ENCODE results near the gene SVOP.
A peak's percentile ranks its signal among the peaks of the same experiment; 100 is the strongest.
"Not testable (repeated sequence)": the region's sequence is repeated elsewhere in the genome, so short reads cannot be mapped to it uniquely, and the experiment has no call there.

SVOP gene

GRCh38 chr12:109028624-109029023 lies 7.8 kb upstream of the SVOP start:
- not testable (repeated sequence) for DNase-seq

- DNase-seq = peak; percentile 48
These were observed 6.9 kb upstream of the SVOP start for GRCh38 chr12:109027767-109028166.

GRCh38 chr12:109020146-109020795 lies 597 bp downstream of the SVOP start:
- DNase-seq = no peak

- no peak for DNase-seq
These were observed 2.6 kb downstream of the SVOP start for GRCh38 chr12:109018296-109018695.

GRCh38 chr12:109016978-109017377 lies 3.9 kb downstream of the SVOP start:
- no peak for DNase-seq

GRCh38 chr12:109016016-109016415 lies 4.9 kb downstream of the SVOP start:
- no peak for DNase-seq

GRCh38 chr12:109014984-109015765 lies 5.7 kb downstream of the SVOP start:
- DNase-seq = no peak

GRCh38 chr12:109010259-109010658 lies 10.6 kb downstream of the SVOP start:
- DNase-seq = no peak

GRCh38 chr12:109009766-109010165 lies 11.1 kb downstream of the SVOP start:
- no peak for DNase-seq

- DNase-seq = no peak
These were observed 16.9 kb downstream of the SVOP start for GRCh38 chr12:109004017-109004416.

GRCh38 chr12:108996320-108996719 lies 24.5 kb downstream of the SVOP start:
- no peak for DNase-seq

- no peak for DNase-seq
These were observed 25.4 kb downstream of the SVOP start for GRCh38 chr12:108995370-108995992.

- not testable (repeated sequence) for DNase-seq
These were observed 30.8 kb downstream of the SVOP start for GRCh38 chr12:108990103-108990502.

- DNase-seq = no peak
These were observed 31.5 kb downstream of the SVOP start for GRCh38 chr12:108989376-108989775.

GRCh38 chr12:108985750-108986149 lies 35.1 kb downstream of the SVOP start:
- DNase-seq = no peak

- no peak for DNase-seq
These were observed 37.6 kb downstream of the SVOP start for GRCh38 chr12:108983227-108983626.

GRCh38 chr12:108982621-108983219 lies 38.1 kb downstream of the SVOP start:
- DNase-seq = no peak

- DNase-seq = no peak
These were observed 39.0 kb downstream of the SVOP start for GRCh38 chr12:108981835-108982234.

- peak; percentile 58 for DNase-seq
These were observed 39.8 kb downstream of the SVOP start for GRCh38 chr12:108980831-108981618.

- DNase-seq = no peak
These were observed 43.5 kb downstream of the SVOP start for GRCh38 chr12:108977360-108977759.

- peak; percentile 3 for DNase-seq
These were observed 45.8 kb downstream of the SVOP start for GRCh38 chr12:108975024-108975593.

GRCh38 chr12:108973629-108974152 lies 47.2 kb downstream of the SVOP start:
- DNase-seq = no peak
